ENCODE measurements around the gene SPANXB1. TPM values are rescaled to one million over a fixed set of nuclear protein-coding genes. Genes with fewer than 3 reads are reported as not detected.
"Not testable (repeated sequence)": the region's sequence is repeated elsewhere in the genome, so short reads cannot be mapped to it uniquely, and the experiment has no call there.

SPANXB1 gene
- total RNA-seq, 1 donor from 2014 or later: not detected

DNA sequence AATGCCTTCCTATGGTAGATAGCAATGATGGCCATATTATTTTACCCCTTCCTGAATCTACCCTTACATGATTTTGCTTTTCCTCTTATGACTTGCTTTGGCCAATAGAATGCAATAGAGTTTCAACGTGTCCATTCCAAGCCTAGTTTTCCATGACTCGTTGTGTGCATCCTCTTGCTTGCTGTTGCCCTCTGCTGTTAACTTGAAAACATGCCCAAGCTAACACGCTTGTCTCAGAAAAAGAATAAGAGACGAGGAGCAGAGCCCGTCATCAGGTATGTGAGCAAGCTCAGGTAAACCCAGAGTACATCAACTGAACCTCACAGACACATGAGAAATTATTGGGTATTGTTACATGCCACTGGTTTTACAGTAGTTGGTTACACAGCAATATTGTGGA, 49.7 kb downstream of the SPANXB1 start:
- intact Hi-C loops (cut with DNase I); DNase-seq; H3K36me3 ChIP-seq; H3K27me3 ChIP-seq (ENCODE audit: low read depth); H3K4me1 ChIP-seq; H3K4me3 ChIP-seq; H3K9me3 ChIP-seq; H3K27ac ChIP-seq; ATAC-seq: not testable (repeated sequence)

Other genes with a start within 250 kb of the SPANXB1 start
- gene LDOC1, start 174.5 kb downstream of the SPANXB1 start, total RNA-seq: 15.2 TPM
- gene SPANXC, start 239.9 kb downstream of the SPANXB1 start, total RNA-seq: not detected

All from lower lobe of right lung (tissue), 2 donors.